GM12875 (cell line): ENCODE results near the gene PML.
"Not testable (repeated sequence)": the region's sequence is repeated elsewhere in the genome, so short reads cannot be mapped to it uniquely, and the experiment has no call there.

Experiments used
- H3K4me3 ChIP-seq: one replicate; pipeline ENCODE4 v1.5.1; 2011; ENCODE audit warnings: low read depth, low read length, control low read depth
- TF ChIP-seq, protein P1 (sequence below): IDR thresholded peaks from 2 replicates; pipeline ENCODE4 v1.5.1; 2011; ENCODE audit warnings: low read depth, mild to moderate bottlenecking, control low read depth, inconsistent platforms, low read length, moderate library complexity, borderline replicate concordance; ENCODE audit not compliant: insufficient read depth

PML gene

GRCh38 chr15:74050127-74050526, 55.6 kb downstream of the PML start:
- no peak overlapping the region for H3K4me3 ChIP-seq
- TF ChIP-seq, protein P1, sequence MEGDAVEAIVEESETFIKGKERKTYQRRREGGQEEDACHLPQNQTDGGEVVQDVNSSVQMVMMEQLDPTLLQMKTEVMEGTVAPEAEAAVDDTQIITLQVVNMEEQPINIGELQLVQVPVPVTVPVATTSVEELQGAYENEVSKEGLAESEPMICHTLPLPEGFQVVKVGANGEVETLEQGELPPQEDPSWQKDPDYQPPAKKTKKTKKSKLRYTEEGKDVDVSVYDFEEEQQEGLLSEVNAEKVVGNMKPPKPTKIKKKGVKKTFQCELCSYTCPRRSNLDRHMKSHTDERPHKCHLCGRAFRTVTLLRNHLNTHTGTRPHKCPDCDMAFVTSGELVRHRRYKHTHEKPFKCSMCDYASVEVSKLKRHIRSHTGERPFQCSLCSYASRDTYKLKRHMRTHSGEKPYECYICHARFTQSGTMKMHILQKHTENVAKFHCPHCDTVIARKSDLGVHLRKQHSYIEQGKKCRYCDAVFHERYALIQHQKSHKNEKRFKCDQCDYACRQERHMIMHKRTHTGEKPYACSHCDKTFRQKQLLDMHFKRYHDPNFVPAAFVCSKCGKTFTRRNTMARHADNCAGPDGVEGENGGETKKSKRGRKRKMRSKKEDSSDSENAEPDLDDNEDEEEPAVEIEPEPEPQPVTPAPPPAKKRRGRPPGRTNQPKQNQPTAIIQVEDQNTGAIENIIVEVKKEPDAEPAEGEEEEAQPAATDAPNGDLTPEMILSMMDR, result no peak

DNA sequence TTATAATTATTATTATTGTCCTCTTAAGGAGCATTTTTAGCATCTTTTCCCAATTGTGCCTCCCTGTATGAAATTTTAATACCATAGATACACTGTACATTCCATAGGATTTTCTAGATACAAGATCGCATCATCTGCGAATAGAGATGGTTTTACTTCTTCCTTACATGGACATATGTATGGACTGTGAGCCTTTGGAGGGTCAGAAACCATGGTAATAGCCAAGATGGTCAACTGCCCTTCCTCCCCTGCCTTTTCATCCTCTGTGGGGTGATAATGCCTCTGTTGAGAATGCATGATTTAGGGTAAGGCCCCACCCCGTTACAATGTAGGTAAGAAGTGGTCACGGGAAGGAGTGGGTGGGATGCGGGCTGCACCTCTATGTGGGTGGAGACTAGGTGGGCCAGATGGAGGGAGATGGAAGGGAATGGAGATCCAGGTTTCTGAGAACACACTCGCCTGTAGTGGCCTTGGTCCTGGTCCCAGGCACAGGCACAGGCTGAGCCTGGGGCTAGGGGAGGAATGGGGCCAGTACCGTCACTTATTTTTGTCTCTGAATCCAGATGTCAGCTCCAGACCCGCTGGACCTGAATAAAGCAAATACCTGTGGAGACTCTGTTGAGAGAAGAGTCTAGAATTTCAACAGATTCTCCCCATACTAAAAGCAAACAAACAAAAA, 56.2 kb downstream of the PML start:
- no peak overlapping the region for H3K4me3 ChIP-seq
- TF ChIP-seq, protein P1, result no peak

DNA sequence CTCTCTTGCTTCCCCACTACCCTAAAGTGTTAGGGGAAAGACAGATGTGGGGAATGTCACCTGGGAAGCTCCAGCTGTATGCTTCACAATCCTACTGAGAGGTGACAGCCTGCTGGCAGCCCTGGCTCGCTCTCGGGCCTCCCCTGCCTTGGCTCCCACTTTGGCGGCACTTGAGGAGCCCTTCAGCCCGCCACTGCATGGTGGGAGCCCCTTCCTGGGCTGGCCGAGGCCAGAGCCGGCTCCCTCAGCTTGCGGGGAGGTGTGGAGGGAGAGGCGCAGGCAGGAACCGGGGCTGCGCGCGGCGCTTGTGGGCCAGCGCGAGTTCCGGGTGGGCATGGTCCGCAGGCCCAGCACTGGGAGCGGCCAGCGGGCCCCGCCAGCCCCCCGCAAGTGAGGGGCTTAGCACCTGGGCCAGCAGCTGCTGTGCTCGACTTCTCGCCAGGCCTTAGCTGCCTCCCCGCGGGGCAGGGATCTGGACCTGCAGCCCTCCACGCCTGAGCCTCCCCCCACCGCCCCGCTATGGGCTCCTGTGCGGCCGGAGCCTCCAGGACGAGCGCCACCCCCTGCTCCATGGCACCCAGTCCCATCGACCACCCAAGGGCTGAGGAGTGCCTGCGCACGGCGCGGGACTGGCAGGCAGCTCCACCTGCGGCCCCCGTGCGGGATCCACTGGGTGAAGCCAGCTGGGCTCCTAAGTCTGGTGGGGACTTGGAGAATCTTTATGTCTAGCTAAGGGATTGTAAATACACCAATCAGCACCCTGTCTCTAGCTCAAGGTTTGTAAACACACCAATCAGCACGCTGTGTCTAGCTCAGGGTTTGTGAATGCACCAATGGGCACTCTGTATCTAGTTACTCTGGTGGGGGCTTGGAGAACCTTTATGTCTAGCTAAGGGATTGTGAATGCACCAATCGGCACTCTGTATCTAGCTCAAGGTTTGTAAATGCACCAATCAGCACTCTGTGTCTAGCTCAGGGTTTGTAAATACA, 58.0 kb downstream of the PML start:
- H3K4me3 ChIP-seq, result not testable (repeated sequence)

DNA sequence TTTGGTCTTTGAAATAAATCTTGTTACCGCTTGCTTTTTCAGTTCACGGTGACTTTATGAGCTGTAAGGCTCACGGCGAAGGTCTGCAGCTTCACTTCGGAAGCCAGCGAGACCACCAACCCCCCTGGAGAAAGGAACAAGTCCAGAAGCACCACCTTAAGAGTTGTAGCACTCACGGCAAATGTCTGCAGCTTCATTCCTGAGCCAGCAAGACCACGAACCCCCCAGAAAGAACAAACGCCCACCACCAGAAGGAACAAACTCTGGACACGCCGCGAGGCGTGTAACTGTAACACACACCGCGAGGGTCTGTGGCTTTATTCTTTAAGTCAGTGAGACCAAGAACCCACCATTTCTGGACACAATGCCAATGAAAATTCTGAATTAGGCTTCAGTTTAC, 59.0 kb downstream of the PML start:
- TF ChIP-seq, protein P1, result no peak
- H3K4me3 ChIP-seq, result no peak overlapping the region

GRCh38 chr15:74053941-74054529, 59.5 kb downstream of the PML start:
- TF ChIP-seq, protein P1, result peak; percentile 79
- no peak overlapping the region for H3K4me3 ChIP-seq

DNA sequence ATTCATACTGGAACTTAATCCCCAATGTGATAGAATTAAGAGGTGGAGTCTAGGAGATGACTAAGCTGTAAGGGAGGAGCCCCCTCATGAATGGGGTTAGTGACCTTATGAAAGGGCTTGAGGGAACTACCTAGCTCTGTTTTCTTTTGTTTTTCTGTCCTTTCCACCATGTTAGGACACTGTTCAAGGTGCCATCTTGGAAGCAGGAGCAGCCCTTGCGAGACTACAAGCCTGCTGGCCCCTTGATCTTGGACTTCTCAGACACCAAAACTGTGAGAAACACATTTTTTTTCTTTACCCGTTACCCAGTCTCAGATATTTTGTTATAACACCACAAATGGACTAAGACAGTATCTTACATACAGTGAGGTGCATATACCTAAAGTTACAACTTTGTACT, 61.3 kb downstream of the PML start:
- TF ChIP-seq, protein P1, result no peak

DNA sequence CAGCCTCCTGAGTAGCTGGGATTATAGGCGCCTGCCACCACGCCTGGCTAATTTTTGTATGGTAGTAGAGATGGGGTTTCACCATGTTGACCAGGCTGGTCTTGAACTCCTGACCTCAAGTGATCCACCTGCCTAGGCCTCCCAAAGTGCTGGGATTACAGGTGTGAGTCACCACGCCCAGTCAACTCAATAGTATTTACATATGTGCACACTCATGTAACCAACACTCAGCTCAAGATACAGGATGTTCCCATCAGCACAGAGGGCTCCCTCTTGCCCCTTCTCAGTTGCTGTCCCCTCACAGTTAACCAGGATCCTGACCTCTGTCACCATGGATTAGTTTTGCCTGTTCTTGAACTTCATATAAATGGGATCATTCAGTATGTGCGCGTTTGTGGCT, 61.8 kb downstream of the PML start:
- H3K4me3 ChIP-seq, result not testable (repeated sequence)

More for the DNA sequence above, 61.3 kb downstream of the PML start:
- H3K4me3 ChIP-seq, result no peak overlapping the region

GRCh38 chr15:74059050-74059833, 64.7 kb downstream of the PML start:
- H3K4me3 ChIP-seq, result not testable (repeated sequence)
